ENCODE measurements around the gene GABBR2.
"Not testable (repeated sequence)": the region's sequence is repeated elsewhere in the genome, so short reads cannot be mapped to it uniquely, and the experiment has no call there.

The GABBR2 gene

DNA sequence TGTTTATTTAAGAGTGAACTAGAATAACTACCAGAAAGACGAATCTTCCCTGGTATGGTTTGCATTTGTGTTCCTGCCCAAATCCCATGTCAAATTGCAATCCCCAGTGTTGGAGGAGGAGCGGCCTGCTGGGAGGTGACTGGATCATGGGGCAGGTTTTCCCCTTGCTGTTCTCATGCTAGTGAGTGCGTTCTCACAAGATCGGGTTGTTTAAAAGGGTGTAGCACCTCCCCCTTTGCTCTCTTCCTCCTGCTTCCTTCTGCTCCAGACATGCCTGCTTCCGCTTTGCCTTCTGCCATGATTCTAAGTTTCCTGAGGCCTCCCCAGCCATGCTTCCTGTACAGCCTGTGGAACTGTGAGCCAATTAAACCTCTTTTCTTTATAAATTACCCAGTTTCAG, 242.9 kb downstream of the GABBR2 start:
- DNase-seq: no peak

DNA sequence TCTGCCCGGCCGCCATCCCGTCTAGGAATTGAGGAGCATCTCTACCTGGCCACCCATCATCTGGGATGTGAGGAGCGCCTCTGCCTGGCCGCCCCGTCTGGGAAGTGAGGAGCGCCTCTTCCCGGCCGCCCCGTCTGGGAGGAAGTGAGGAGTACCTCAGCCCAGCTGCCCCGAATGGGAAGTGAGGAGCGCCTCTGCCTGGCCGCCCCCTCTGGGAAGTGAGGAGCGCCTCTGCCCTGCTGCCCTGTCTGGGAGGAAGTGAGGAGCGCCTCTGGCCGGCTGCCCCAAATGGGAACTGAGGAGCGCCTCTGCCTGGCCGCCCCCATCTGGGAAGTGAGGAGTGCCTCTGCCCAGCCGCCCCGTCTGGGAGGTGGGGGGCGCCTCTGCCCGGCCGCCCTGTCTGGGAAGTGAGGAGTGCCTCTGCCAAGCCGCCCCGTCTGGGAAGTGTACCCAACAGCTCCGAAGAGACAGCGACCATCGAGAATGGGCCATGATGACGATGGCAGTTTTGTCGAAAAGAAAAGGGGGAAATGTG, 244.5 kb downstream of the GABBR2 start:
- not testable (repeated sequence) for DNase-seq

DNA sequence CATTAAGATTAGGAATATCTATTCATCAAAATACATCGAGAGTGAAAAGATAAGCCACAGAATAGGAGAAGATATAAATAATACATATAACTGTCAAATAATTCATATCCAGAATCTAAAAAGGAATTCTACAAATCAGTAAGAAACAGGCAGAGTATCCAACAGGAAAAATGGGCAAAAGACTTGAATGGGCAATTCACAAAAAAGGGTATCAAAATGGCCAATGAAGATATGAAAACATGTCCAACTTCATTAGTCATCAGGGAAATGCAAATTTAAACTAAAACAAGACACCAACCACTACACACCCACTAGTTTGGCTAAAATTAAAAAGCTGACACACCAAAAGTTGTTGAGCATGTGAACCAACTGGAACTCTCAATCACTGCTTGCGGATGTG, 246.4 kb downstream of the GABBR2 start:
- DNase-seq: no peak

DNA sequence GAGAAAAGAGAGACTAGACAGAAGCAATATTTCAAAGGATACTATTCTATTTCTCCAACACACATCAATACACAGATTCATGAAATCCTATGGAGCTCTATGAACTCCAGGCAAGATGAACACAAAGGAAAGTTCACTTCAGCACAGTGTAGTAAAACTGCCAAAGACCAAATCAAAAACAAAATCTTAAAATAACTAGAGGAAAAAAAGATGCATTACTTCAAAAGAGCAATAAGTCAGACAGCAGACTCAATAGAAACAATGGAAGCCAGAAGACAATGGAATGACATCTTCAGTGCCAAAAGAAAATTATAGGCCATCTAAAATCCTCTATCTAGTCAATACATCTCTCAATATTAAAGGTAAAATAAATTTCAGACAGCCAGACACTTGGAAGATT, 248.0 kb downstream of the GABBR2 start:
- DNase-seq: no peak

DNA sequence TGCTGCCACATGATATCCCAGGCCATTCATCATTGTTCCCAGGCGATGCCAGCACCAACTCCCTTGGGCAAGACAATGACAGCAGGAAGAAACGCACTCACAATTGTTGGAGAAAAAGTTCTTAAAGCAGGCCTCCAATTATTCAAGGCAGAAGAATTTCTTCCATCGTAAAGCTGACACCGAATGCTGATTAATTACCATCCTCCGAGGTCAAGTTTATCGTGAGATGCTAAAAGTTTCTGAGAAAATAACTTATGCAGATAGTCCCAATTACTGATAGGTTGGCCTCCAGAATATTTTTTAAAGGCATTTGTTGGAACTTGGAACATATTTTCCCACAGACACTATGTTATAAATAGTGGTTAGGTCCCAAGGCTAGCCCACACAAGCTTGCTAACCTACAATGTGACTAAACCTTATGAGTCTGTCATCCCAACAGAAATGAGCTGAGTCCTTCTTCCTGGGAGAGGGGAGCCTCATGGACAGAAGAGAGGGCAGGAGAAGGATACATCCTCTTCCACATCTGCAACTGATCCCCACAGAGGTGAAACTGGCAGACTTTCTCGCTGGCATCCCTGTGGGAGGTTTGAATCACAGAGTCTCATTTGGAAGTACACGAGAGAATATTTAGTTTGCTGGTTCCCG, 250.9 kb downstream of the GABBR2 start:
- DNase-seq: no peak

DNA sequence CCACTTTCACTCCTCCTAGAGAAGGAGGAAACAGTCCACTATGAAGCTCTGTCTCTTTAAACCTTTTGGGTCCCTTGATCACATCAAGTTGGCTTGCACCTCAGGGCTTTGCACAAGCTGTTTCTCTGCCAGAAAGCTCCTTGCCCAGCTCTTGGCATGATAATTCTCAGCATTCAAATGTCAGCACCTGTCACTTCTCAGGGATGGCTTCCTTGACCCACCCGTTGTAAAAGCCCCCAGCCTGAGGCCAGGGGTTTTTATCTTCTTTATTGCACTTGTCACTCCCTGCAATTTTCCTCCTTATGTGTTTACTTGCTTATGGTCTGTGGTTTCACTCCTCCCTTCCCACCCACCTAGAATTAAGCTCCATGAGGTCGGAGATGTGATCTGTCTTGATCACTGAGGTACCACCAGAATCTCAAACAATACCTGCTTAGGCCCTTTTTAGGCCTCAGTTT, 252.6 kb downstream of the GABBR2 start:
- DNase-seq: no peak

DNA sequence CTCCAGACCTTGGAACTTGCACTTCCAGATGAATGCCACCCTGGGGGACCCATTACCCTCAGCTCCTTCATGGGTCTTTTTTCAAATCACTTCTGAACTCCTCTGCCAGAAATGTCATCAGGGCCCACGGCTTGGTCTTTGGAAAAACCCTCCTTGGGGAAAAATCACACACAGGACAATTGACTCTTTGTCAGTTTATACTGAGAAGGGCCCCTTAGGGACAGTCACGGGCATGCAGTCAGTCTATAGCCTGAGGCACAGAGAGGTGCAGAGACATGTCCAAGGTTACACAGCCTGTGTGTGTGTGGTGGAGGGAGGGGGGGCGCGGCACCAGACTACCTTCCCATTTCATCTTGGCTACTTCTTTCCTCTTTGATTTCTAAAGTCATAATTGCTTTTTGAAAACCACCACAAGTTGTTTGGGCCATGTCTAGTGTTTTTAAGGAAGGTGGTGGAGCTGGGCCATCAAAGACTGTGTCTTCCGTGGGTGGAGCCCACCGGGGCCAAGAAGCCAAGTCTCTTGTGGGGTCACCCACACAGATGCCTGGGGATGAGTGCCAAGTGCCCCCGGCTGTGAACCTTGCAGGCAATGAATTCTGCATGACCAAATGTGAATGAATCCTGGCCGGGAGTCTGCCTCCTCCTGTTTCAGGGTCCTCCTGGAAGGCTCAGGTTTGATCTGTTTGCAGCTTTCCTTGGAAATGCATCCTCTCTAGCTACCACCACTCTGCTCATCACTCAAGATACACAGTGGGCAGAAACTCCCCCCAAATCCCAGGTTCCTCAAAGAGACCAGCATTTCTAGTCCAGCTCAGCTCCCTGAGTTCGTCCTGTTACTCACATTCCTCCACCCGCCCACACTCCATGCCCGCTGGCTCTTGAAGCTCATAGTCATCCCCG, 253.2 kb downstream of the GABBR2 start:
- peak in 1 of 2 experiments; percentile 7 for DNase-seq

DNA sequence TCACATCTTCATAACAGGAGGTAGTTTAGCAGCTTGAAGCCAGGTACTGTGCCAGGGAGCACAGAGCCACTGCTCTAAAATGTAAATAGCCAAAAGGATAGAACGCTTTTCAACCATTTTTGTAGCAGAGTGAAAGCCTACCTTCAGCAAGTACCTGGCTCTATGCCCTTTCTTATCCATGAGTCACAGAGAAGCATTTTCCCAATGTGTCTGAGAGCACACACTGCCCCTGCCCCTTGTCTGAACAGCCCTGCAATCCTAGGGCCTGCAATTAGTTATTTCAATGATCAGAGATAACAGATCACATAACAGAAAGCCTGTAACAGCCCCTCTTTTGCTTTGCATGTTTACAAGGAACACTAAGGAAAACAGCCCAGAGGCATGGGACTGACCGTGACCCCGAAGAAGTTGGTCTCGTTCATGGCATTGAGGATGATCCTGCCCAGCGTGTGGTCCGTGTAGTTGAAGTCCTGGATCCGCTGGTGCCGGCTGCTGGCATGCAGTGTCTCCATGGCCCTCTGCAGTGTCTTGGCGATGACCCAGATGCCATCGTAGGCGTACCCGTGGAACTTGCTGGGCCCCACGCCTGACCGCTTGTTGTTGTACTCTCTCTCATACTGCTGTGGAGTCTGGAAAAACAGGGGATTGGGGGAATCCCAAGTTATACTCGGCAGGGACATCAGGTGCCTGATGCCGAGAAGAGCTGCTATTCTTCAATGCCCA, 255.0 kb downstream of the GABBR2 start:
- no peak for DNase-seq

DNA sequence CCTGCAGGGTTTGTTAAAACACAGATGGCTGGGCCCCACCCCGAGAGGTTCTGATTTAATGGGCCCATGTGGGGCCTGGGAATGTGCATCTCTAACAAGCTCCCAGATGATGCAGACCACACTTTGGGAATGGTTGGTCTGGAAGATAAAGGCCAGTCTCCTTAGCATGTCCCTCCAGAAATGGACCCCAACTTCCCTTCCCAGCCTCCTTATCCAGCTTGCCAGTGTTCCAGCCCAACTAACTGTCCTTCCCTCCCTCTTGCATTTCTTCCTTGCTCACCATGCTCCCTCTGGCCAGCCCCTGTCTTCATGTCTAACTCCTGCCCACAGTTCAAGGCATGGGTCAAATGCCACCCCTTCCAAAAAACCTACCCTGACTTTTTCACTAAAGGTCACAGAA, 257.2 kb downstream of the GABBR2 start:
- no peak for DNase-seq

DNA sequence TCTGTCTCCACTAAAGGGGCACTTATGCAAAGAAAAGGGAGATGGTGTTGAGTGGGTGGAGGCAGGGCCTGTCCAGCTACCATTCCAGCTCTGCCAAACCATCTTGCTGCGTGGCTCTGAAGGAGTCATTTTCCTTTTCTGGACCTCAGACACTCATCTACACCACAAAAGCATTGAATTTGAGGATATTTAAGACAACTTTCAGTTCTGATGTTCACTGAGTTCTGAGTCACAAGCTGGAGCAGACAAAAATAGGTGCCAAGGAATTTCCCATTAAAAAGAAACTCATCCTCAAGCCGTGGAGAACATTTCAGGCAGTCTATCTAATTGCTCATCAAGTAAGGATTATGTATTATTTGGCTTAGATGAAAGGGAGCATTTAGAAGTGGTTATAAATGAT, 258.2 kb downstream of the GABBR2 start:
- DNase-seq: no peak

DNA sequence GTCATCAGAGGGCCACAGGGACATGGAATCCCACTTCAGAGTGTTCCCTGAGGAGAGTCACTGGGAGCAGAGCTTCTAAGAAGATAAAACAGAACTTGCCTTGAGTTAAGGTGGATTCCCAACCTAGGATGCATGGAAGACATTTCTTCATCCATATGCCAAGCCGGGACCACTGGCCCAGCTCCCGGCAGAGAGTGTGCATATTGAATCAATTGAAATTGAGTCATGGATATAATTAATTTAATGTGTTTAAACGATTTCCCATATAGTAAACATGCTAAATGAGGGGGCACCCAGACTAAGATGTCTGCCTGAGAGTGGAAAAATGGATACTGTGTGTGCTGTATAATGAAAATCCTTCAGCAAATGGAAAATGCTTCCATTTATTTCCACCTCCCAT, 258.9 kb downstream of the GABBR2 start:
- DNase-seq: no peak

DNA sequence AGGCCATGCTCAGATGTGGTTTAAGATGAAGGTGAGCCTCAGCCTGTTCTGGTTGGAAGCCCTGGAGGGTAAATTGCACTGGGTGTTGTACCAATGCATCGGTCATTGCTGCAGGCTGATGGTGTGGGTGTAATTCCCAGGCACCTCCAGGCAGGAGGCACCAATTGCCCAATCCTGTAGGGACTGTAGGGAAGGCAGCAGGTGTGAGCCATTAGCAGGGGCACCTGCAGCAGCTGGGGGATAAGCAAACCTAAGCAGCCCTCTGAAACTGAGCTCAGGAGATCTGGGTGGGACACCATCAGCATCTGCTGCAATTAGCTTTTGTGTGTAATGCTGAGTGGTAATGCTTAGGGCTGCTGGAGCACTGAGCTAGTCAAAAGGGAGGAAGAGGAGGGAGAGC, 263.2 kb downstream of the GABBR2 start:
- DNase-seq: no peak

DNA sequence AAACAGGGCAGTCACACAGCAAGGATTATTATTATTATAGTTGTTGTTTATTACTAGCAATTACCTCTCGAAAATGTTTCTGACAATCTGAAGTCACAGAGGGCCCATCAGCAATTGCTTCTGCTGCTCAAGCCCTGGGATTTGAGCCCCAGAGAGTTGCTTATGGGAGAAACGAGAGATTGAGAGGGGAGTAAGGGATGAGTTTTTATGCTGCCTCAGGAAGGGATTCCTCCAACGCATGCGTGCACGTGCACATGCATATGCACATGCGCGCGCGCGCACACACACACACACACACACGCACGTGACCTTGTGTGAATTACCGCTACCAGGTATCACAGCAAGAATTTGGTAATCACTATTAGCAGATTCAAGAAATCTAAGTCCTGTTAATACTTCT, 264.1 kb downstream of the GABBR2 start:
- no peak for DNase-seq

DNA sequence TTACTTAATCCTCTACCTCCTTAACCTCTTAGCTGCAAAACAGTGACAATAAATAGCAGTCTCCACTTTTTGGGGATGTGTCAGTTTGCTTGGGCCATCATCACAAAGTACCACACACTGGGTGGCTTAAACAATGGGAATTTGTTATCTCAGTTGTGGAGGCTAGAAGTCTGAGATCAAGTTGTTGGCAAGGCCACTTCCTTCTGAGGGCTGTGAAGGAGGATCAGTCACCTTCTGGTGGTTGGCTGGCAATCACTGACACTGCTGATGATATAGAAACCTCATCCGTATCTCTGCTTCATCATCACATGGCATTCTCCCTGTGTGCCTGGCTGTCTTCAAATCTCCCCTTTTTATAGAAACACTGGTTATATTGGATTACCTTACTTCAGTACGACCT, 266.2 kb downstream of the GABBR2 start:
- no peak for DNase-seq

DNA sequence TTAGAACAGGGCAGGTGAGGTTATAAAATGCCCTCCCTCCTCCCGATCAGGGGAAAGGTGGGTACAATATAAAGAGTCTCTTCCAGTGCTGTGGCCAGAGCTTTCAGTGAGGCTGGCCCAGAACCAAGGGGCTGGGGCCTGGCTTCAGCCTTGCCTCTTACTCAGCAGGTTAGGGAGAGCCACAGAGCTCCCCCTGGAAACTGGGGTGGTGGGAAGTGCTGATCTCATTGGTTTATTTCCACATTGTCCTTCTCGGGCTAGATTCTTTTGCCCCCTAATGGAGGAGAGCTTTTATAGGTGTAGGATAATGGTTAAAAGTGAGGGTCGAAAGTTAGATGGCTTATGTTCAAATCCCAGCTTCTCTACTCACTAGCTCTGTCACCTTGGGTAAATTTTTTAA, 266.6 kb downstream of the GABBR2 start:
- no peak for DNase-seq

DNA sequence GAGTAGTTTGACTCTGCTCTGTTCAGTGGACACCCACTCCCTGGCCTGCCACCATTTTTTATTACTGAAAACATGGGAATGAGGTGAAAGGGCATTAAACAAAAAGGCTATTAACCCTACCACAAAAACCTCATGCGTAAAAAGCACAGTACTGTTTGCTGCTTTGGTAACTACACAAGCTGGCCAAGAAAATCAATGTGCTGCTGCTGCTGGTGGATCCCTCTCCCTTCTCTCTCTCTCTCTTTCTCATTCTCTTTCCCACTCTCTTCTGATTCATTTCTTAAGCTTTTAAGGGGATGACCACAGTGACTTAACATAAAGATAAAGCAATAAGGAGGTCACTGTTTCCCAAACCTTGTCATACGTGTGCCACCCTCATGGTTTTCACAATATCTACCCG, 270.1 kb downstream of the GABBR2 start:
- no peak for DNase-seq

DNA sequence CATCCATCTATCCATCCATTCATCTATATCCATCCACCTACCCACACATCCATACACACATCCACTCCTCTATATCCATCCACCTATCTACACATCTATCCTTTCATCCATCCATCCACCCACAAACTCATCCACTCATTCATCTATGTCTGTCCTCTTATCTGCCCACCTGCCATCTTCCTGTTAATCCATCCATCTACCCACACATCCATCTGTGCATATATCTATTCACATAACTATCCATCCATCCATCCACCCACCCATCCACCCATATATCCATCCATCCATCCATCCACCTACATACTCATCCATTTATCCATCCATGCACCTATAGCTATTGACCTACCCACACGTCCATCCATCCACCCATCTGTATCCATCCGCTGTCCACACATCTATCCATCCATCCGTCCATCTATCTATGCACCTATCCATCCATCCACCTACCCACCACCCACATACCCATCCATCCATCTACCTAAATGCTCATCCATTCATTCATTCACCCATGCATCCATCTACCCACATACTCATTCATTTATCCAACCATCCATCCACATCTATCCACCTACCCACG, 271.2 kb downstream of the GABBR2 start:
- DNase-seq: no peak

DNA sequence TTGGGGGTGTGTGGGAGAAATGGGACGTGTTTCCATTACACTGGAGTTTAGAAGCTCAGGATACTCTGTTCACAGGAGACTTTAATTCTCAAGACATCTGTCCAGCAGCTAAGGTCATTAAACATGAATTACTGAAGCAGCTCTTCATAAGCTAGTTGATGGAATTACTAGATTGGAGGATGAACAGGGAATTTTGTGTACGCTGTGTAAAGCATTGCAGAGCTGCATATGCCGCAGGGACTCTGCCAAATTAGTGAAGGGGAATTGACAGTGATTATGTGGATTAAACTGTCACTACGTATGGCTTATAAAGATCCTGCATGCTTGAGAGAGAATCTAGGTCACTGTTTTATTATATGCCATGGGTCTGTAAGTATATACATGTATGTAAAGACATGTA, 275.8 kb downstream of the GABBR2 start:
- no peak for DNase-seq

DNA sequence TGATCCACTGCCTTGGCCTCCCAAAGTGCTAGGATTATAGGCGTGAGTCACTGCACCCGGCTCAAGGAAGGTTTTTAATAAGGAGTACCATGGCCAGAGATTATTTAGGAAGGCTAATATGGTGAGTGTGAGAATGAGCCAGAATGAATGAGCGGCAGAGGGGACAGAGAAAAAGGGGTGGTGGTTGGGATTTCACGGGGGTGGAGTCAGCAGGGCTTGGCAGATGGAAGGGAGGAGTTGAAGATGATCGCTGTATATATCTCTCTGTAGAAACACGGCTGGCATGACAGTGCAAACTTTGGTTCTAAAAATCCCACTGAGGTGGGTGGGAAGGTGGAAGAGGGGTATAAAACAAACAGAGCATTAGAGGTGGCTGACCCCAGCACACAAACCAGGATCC, 276.6 kb downstream of the GABBR2 start:
- no peak for DNase-seq

DNA sequence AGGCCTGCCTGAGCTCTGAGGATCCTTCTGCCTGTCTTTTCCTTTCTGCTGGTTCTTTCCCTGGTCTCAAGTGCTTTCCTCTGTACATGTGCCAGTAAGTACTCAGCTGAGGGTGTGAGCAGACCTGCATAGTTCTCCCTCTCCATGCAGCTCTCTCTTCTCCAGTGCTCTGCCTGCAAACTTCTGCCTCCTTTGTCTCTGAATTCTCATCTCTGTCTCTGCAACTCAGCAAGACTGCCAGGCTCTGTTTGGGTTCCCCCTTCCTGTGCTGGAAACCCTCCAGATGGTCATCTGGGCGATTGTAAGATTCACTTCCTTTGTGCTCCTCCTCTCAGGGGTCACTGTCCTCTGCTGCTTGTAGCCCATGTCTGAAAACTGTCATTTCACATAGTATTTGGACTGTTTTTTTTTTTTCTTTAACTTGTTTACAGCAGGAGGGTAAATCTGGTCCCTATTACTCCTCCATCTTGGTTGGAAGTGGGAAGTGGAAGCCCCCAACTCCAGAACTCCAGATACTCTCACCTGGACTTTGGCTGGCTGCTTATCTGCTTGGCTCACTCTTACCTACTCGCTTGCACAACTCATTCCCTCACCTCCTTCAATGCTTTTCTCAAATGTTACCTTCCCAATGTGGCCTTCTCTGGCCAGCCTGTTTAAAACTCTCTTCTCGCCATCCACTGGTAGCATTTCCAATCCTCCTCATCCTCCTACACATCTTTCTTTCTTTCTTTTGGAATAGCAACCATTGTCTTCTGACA, 278.0 kb downstream of the GABBR2 start:
- DNase-seq: no peak

DNA sequence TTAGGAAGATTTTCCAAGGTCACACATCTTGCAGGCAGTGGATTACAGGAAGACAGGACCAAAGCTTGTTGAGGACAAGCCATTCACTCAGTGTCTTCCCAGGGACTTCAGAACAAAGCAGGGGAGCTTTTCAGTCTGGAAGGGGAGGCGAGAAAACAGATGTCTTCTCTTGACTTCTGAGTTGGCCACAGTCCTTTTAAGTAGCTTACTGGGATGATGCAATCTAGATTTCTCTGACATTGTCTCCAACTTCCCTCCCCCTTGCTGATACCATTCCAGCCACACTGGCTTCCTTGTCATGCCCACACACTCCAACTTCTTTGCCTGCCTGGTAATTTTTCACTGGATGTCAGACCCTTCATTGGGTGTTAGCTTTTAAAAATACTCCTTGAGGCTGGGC, 279.1 kb downstream of the GABBR2 start:
- no peak for DNase-seq

DNA sequence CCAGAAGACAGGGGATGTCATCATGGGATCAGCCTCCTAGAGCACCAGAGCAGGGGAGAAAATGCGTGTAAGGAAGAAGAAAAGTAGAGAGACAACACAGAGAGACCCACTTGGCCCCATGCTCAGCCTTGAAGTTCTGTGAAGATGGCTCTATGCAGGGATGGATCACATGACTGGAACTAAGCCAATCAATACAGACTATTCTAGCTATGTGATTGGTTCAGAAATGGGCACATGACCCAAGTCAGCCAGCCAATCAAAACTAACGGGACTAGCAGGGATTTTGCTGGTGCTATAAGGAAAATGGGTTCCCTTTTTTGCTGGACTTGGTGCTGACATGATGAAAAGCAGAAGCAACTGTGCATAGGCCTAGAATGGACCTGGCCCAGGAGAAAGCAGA, 280.3 kb downstream of the GABBR2 start:
- no peak for DNase-seq

Data from activated CD4-positive, alpha-beta T cell treated with anti-CD3 and anti-CD28 coated beads, Interleukin-2, amount 50 U/mL, for 48 hours (primary cell).